Upper lobe of left lung (tissue), 4 donors: ENCODE data around the gene FRMPD4.

ENCODE experiments used
- POLR2A ChIP-seq, 4 donors: fragments of 450-650 bp; IDR thresholded peaks; one replicate each; pipeline ENCODE4 v1.5.1; 2016 to 2017; ENCODE audit warnings: antibody characterized with exemption in 4 of 4, mild to moderate bottlenecking in 2 of 4
- POLR2AphosphoS5 ChIP-seq, 2 donors: sonication (generic); formaldehyde crosslinking; IDR thresholded peaks; one replicate each; pipeline ENCODE4 v1.5.1; 2017; ENCODE audit warnings: antibody characterized with exemption in 2 of 2
- TF ChIP-seq, protein P1 (sequence below), 6 experiments: fragments of 450-650 bp in 4 of 6; fragments of 200-600 bp in 2 of 6; sonication (generic) in 2 of 6; IDR thresholded peaks; one replicate each; pipeline ENCODE4 v1.5.1; 2016 to 2019; ENCODE audit warnings: antibody characterized with exemption in 6 of 6

- TF ChIP-seq, protein P1, sequence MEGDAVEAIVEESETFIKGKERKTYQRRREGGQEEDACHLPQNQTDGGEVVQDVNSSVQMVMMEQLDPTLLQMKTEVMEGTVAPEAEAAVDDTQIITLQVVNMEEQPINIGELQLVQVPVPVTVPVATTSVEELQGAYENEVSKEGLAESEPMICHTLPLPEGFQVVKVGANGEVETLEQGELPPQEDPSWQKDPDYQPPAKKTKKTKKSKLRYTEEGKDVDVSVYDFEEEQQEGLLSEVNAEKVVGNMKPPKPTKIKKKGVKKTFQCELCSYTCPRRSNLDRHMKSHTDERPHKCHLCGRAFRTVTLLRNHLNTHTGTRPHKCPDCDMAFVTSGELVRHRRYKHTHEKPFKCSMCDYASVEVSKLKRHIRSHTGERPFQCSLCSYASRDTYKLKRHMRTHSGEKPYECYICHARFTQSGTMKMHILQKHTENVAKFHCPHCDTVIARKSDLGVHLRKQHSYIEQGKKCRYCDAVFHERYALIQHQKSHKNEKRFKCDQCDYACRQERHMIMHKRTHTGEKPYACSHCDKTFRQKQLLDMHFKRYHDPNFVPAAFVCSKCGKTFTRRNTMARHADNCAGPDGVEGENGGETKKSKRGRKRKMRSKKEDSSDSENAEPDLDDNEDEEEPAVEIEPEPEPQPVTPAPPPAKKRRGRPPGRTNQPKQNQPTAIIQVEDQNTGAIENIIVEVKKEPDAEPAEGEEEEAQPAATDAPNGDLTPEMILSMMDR (IDR thresholded peaks at IDR 0.05), result no peak
- no peak for TF ChIP-seq POLR2AphosphoS5 (IDR thresholded peaks at IDR 0.05)
- no peak for TF ChIP-seq POLR2A (IDR thresholded peaks at IDR 0.05)
Measured at GRCh38 chrX:12441381-12442128, 303.3 kb downstream of the FRMPD4 start.
